Measurements from ENCODE around the gene RAB17. TPM values are rescaled to one million over a fixed set of nuclear protein-coding genes. Genes with fewer than 3 reads are reported as not detected.

RAB17 gene
- total RNA-seq, 1 experiment from 2014 or later: 41.8 TPM

DNA sequence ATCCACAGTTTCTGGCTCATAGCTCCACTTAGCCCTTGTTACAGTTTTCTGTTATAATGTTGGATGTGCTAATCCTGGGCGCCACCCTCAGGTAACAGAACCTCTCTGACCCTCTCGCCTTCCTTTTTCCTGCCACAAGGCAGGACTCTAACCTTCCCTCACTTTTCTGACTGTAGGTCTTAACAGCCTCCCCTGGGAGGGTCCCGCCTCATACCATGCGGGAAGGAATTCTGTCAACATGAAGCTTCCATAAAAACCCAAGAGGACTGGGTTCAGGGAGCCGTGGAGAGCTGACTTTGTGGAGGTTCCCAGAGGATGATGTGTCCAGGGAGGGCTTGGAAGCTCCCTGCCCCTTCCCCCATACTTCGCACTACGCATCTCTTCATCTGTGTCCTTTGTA, 11.9 kb upstream of the RAB17 start:
- intact Hi-C loops (cut with micrococcal nuclease): no loop called here

DNA sequence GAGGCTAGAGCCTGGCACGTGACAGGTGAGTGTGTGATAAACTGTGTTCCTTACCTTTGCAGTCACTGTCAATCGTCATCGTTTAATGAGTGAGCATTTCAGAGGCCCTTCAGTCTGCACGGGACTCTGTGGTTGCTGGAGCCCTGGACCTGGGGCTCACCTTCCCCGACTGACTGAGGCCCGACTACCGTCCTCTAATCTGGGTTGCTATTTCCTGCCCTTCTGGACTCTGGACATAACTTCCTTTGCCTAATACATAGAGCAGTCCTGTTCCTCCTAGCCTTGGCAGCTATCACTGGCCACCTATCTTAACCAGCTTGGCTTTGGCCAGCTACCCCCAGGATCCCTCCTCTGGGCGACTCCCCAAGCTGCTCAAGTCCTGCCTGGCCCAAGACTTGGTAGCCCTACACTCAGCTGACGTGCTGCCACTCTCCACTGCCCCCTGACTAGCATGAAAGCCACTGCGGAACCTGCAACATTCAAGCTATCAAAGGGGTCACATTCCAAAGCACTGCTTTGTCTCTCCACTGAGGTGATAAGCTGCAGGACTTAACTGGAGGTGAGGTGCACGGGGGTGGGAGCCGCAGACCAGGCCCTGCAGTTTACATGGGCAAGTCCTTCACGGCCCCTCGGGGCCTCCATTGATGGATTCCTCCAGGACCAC, 11.1 kb upstream of the RAB17 start:
- Histone ChIP-seq H3K9me3 (ENCODE audit: control insufficient read depth in 1 of 2, insufficient read depth in 1 of 2, low read depth in 1 of 2, low read length in 2 of 2) (no peaks in the 10 kb centered on the region), H3K9me2 (ENCODE audit: insufficient read depth) (no peaks in the 10 kb centered on the region), H4K20me1 (ENCODE audit: insufficient read depth) (no peaks in the 10 kb centered on the region), H3K36me3 (ENCODE audit: control insufficient read depth in 1 of 2, insufficient read depth in 2 of 2, low read length in 2 of 2) (no peaks in the 10 kb centered on the region), H3K4me1 (ENCODE audit: control insufficient read depth in 1 of 2, insufficient read depth in 2 of 2, low read length in 2 of 2) (peaks cover 0 to under 1% of the 10 kb centered on the region in 2 experiments; a peak in 1 of 4 replicates), H3K9ac (ENCODE audit: low read length) (no peak overlapping the region), H3K4me2 (ENCODE audit: low read length) (no peak overlapping the region), H3K27me3 (ENCODE audit: insufficient read depth, low read length) (no peaks in the 10 kb centered on the region), H3K79me2 (ENCODE audit: insufficient read depth, low read length) (no peaks in the 10 kb centered on the region), H2AFZ (ENCODE audit: low read depth, low read length, poor library complexity, severe bottlenecking) (no peak overlapping the region), H3K27ac (ENCODE audit: low read depth, low read length) (no peak overlapping the region), H3K4me3 (replicated peaks in 1 of 2; ENCODE audit: low read depth in 1 of 2, low read length in 2 of 2) (no peak overlapping the region)
- DNase-seq (ENCODE audit: low read depth, low spot score) (no peak), ATAC-seq (peak; percentile 58)
- ChIA-PET POLR2A (interaction anchor here (1.6 kb wide), 1 partner anchor 10 kb away, joined by 3 read pairs; no protein-coding TSS in a partner anchor), RAD21 (ENCODE audit: low non-redundant PET in 1 of 2, low total read pairs in 2 of 2, uncharacterized antibody in 2 of 2, unreplicated experiment in 2 of 2) (no interaction called here), CTCF (interaction anchor here (0.8 to 1.4 kb wide), 4 partner anchors 72 to 143 kb away, joined by 3 to 5 read pairs (median 3); no protein-coding TSS in a partner anchor)
- TF ChIP-seq, protein P1, sequence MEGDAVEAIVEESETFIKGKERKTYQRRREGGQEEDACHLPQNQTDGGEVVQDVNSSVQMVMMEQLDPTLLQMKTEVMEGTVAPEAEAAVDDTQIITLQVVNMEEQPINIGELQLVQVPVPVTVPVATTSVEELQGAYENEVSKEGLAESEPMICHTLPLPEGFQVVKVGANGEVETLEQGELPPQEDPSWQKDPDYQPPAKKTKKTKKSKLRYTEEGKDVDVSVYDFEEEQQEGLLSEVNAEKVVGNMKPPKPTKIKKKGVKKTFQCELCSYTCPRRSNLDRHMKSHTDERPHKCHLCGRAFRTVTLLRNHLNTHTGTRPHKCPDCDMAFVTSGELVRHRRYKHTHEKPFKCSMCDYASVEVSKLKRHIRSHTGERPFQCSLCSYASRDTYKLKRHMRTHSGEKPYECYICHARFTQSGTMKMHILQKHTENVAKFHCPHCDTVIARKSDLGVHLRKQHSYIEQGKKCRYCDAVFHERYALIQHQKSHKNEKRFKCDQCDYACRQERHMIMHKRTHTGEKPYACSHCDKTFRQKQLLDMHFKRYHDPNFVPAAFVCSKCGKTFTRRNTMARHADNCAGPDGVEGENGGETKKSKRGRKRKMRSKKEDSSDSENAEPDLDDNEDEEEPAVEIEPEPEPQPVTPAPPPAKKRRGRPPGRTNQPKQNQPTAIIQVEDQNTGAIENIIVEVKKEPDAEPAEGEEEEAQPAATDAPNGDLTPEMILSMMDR (IDR thresholded peaks at IDR 0.05 in 2 of 3, conservative IDR thresholded peaks at IDR 0.05 in 1 of 3; ENCODE audit: borderline replicate concordance in 1 of 3, insufficient read depth in 1 of 3, low read depth in 2 of 3, low read length in 2 of 3): peak in 1 of 3 experiments; percentile 23; a peak in 1 of 6 replicates
- no peak for TF ChIP-seq YY1 (IDR thresholded peaks at IDR 0.05; ENCODE audit: extremely low read depth, insufficient replicate concordance, low read depth, low read length)
- intact Hi-C loops (cut with micrococcal nuclease): no loop called here
- BruUV-seq (replicated peaks): no TSS peak

More for the DNA sequence above, 11.9 kb upstream of the RAB17 start:
- Histone ChIP-seq H3K4me1 (ENCODE audit: control insufficient read depth in 1 of 2, insufficient read depth in 2 of 2, low read length in 2 of 2) (no peaks in the 10 kb centered on the region), H3K4me3 (replicated peaks in 1 of 2; ENCODE audit: low read depth in 1 of 2, low read length in 2 of 2) (no peak overlapping the region), H3K9me3 (ENCODE audit: control insufficient read depth in 1 of 2, insufficient read depth in 1 of 2, low read depth in 1 of 2, low read length in 2 of 2) (no peaks in the 10 kb centered on the region), H3K79me2 (ENCODE audit: insufficient read depth, low read length) (no peaks in the 10 kb centered on the region), H2AFZ (ENCODE audit: low read depth, low read length, poor library complexity, severe bottlenecking) (no peak overlapping the region), H3K27me3 (ENCODE audit: insufficient read depth, low read length) (no peaks in the 10 kb centered on the region), H3K4me2 (ENCODE audit: low read length) (no peak overlapping the region), H3K27ac (ENCODE audit: low read depth, low read length) (no peak overlapping the region), H3K9me2 (ENCODE audit: insufficient read depth) (no peaks in the 10 kb centered on the region), H4K20me1 (ENCODE audit: insufficient read depth) (no peaks in the 10 kb centered on the region), H3K36me3 (ENCODE audit: control insufficient read depth in 1 of 2, insufficient read depth in 2 of 2, low read length in 2 of 2) (no peaks in the 10 kb centered on the region), H3K9ac (ENCODE audit: low read length) (no peak overlapping the region)
- no TSS peak for BruUV-seq (replicated peaks)
- CTCF ChIA-PET: interaction anchor here (1.0 to 1.4 kb wide), 3 partner anchors 83 to 142 kb away, joined by 3 to 5 read pairs (median 3); no protein-coding TSS in a partner anchor
- POLR2A ChIA-PET: interaction anchor here (1.6 kb wide), 1 partner anchor 11 kb away, joined by 3 read pairs; no protein-coding TSS in a partner anchor
- RAD21 ChIA-PET (ENCODE audit: low non-redundant PET in 1 of 2, low total read pairs in 2 of 2, uncharacterized antibody in 2 of 2, unreplicated experiment in 2 of 2): no interaction called here
- TF ChIP-seq EGR1 (IDR thresholded peaks at IDR 0.05; ENCODE audit: low read depth) (no peak), RAD21 (IDR thresholded peaks at IDR 0.05; ENCODE audit: low read depth) (peak; percentile 31; the same call in 1 of the 2 replicates)
- DNase-seq (ENCODE audit: low read depth, low spot score) (no peak), ATAC-seq (0 out of 2 replicates have a peak, but pooled peaks have one; percentile 35)
